ENCODE measurements around the gene KRT1.
"Not testable (repeated sequence)": the region's sequence is repeated elsewhere in the genome, so short reads cannot be mapped to it uniquely, and the experiment has no call there.

Gene KRT1

DNA sequence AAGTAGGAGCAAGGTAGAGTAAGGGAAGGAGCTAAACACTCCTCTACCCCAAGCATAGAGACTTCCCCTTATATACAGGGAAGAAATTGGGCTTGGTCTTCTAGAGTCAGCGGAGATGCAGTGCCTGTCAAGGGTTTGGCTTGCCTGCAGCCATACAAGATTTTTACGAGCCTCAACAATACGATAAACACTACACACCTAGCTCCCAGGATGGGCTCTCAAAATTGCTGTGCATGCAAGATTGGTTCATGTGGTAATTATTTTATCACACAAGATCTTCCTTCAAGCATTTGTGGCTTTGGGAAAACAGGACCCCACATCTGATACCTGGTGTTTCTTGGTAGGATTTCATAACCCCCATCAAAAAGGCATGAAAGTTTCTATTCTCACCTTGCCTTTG is at the start of gene KRT1:
Gene KRT1, minus strand, starts transcription at position 45 of the 400 bp plus-strand sequence. CDS start 59 bp downstream, outside the sequence.
- DNase-seq (ENCODE audit: low spot score): no peak

GRCh38 chr12:52729147-52729546 is 48.9 kb upstream of the KRT1 start:
- DNase-seq (ENCODE audit: low spot score): no peak

DNA sequence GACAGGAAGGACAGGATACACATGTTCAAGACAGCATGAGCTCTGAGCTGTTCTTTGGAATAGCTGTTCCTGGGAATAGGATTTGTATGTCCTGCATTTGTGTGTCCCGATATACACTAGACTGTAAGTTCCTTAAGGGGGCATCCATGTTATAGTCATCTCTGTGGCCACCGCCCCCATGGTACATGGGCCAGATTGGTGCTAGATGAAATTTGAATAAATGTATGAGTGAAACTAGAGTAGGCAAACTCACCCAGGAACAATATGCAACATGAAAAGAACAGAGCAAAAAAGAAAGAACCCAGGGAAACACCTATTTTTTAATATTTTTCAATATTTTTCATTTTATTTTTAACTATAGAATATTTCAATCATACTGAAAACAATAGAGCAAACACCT is 48.2 kb upstream of the KRT1 start:
- no peak for DNase-seq (ENCODE audit: low spot score)

DNA sequence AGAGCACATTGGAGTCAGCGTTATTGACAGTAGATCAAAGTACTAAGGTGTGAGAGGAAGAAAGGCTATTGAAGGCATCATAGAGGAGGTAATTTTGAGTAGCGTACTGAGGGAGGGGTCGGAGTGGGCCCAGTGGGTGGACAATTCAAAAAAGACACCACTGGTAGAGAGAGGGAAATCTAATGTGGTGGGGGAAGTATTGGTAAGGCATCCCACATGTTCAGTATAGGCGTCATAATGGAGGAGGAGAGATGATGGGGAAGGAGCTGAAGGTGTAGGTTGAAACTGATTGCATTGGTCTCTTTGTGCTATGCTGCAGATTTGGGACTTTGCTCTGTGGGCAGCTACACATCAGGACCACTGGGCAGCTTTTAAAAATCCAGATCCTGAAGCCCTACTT is 46.8 kb upstream of the KRT1 start:
- DNase-seq (ENCODE audit: low spot score): no peak

DNA sequence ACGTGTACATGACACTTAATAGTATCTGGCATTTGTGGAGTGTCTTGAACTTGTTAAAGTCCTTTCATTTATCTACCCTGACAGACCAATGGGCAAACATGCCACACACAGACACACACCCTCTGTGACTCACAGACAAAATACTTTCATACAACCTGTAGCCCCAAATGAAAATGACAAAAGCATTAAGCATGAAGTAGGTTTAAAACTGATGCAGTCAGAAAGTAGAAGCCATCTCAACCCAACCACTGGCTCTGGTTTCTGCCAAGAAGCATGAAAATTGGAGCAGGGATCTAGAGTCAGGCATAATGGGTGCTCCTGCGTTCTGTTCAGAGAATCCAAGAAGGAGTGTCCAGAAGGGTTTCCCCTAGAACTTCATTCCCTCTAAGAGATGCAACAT is 46.2 kb upstream of the KRT1 start:
- DNase-seq (ENCODE audit: low spot score): no peak

- DNase-seq (ENCODE audit: low spot score): no peak
These were observed 44.2 kb upstream of the KRT1 start for GRCh38 chr12:52724384-52724783.

DNA sequence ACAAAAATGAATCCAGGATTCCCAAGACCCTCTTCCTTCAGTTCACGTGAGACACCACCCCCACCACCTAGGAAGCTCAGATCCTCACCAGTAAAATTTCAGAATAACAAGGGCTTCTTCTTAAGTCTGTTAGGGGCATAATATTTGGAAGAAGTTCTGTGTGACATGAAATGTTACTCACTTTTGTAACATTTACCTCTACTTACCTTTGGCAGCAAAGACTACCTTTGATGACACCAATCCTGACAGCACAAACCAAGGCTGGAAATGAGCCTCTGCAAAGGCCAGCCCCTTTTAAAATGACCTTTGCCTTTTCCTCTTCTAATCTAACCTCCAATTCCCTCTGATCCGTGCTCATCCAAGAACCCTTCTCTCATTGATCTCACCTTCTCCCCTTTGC is 42.5 kb upstream of the KRT1 start:
- DNase-seq (ENCODE audit: low spot score): no peak

DNA sequence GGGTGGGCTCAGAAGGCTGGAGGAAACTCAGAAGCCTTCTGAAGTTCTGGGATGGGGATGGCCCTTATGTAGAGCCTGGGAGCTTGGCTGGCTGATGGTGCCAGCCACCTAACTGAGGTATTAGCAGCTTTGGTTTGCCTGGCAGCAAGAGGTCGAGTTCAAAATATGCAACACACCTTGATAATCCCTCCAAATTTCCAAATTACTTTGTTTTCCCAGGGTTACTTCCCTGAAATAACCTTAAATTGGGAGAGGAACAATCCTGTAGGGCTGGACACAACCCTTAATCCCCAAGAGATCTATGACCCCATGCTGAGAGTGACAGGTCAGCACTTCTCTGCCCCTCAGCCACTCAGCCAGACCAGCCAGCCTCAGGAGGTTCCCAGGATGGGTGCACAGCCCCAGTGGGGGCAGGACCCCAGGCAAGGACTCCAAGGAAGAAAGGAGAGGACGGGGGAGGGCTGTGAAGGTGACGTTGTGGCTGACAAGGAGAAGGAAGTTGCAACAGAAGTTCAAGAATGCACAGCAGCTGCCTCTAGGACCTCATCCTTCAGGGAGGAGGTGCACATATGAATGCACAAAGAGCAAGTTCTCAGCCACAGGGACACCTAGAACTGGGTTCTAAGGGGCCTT is 41.7 kb upstream of the KRT1 start:
- DNase-seq (ENCODE audit: low spot score): no peak

DNA sequence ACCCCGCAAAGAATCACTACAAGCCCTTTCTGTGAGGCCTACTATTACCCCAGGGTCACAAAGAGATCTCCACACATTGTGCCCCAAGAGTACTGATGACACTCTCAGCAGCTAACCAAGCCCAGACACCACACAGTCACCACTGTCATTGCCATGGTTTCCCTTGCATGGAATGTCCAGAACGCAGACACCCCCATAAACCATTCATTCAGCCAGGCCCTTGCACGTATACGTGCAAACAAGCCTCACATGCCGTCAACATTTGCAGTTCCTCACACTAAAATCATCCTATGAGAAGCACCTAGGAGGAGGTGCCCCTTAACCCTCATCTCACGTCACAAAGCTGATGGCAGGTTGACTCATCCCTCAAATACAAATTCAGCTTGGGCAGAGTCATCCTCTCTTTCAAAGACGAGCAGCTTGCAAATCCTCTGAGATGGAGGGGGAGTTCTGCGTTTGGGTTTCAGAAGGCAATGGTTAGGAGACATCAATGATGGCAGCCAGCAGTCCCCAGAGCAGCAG is 40.2 kb upstream of the KRT1 start:
- DNase-seq (ENCODE audit: low spot score): no peak

GRCh38 chr12:52716061-52716460 is 35.9 kb upstream of the KRT1 start:
- no peak for DNase-seq (ENCODE audit: low spot score)

DNA sequence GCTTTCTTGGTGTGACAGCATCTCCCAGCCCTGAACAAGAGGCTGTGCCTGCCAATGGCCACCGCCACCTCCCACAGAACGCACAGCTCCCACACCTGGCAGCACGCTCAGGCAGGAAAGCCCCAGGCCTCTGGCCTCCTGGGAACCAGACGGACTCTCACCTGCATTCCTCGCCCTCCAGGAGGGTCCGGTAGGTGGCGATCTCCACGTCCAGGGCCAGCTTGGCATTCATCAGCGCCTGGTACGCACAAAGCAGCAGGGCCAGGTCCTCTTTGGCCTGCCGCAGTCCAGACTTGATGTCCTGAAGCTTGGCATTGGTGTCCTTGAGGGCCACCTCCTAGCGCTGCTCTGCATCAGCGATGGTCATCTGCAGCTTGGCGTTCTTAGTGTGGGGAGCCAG is 35.2 kb upstream of the KRT1 start:
- DNase-seq (ENCODE audit: low spot score): no peak

DNA sequence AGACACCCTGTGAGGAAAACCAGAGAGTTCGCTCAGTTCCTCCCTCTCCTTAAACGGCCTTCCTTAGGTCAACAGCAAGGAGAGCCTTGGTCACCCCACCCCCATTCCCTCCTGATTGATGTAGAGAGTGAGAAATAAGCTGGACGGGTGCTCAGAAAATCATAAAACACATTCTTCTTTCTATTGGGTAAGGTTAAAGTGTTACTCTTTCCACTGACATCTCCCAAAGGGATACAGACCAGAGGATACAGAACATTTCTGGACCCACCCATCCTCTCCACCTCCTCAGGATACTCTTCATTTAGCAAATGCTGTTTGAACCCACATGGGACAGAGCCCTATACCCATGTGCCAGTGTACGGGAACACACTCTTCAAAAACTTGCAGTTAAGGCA is 34.7 kb upstream of the KRT1 start:
- no peak for DNase-seq (ENCODE audit: low spot score)

DNA sequence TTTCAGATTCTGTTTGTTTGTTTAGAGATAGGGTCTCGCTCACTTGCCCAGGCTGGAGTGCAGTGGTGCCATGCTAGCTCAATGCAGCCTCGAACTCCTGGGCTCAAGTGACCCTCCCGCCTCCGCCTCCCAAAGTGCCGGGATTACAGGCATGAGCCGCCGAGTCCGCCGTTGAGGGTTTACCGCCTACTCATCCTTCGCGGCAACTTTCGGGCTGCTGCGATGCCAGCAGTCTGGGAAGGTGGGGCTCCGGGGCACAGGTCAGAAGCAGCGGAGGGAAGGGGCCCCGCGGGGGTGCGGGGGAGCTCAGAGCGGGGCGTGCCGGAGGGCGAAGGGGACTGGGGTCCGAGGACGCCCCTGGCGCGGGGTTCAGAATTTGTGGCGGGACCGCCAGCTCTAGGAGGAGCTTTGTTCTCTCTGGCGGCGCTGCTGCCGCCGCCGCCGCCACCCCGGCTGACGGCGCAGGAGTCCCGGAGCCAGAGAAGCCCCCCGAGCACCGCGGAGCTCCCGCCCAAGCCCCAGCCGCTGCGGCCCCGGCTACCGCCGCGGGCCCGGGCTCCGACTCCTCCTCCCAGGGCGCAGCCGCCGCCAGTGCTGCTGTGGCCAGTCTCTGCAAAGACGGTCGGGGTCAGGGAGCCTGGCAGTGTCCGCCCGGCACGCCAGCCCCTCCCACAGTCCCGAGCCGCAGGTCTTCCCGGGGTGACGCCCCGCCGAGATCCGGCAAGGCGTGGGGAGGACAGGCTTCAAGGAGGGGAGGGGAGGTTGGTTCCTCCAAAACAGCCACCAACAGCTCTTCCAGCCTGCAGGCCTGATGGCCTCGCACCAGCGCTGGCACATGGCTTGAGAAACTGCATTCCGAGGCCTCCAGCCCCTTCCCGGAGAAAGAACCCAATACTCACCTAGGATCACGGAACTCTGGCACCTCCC is 34.0 kb upstream of the KRT1 start:
- no peak for DNase-seq (ENCODE audit: low spot score)

DNA sequence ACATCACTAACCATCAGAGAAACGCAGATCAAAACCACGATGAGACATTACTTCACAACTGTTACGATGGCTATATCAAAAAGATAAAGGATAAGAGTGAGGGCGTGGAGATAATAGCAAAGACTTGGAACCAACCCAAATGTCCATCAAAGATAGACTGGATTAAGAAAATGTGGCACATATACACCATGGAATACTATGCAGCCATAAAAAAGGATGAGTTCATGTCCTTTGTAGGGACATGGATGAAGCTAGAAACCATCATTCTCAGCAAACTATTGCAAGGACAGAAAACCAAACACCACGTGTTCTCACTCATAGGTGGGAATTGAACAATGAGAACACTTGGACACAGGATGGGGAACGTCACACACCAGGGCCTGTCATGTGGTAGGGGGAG is 31.9 kb upstream of the KRT1 start:
- not testable (repeated sequence) for DNase-seq (ENCODE audit: low spot score)

- DNase-seq (ENCODE audit: low spot score): no peak
These were observed 30.5 kb upstream of the KRT1 start for GRCh38 chr12:52710730-52711129.

DNA sequence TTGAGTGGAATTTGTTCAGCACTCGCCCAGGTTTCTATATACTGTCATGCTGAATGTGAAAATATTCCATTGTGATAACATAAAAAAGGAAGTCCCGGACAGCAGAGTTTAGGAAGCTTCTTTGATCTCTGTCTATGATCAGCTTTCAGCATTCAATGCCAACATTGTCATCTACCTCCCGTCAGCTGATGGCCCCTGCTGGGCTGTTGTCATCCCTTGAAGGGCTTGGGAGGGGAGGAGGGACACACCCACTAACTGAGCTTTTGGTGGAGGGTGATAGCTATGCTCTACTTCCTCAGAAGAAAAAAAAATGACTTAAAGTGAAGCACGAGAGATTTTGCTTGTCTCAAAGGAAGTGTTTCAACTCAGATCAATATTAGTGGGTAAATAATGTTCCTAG is 27.8 kb upstream of the KRT1 start:
- no peak for DNase-seq (ENCODE audit: low spot score)

DNA sequence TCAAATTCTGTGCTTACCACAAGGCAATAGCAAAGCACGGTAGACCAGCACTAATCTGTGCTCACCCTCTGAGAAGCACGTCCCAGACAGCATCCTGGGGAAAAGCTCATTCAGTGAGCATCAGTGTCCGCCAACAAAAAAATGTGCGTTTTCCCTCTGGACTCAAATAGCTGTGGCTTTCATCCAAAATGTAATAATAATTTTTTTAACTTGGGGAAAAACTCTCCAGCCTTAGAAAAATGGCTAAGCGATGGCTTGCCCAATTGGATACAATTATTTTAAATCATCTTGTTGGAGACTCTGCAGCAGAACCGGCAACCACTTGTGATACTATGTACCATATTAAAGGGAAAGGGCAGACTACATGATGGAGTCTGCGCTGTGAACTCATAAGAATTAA is 24.3 kb upstream of the KRT1 start:
- no peak for DNase-seq (ENCODE audit: low spot score)

- DNase-seq (ENCODE audit: low spot score): no peak
These were observed 23.7 kb upstream of the KRT1 start for GRCh38 chr12:52703878-52704277.

- DNase-seq (ENCODE audit: low spot score): no peak
These were observed 23.2 kb upstream of the KRT1 start, which contains the start of gene KRT77 for GRCh38 chr12:52703424-52703823. Gene KRT77 (minus strand): TSS chr12:52703524. CDS start chr12:52703434, 90 bp downstream.

DNA sequence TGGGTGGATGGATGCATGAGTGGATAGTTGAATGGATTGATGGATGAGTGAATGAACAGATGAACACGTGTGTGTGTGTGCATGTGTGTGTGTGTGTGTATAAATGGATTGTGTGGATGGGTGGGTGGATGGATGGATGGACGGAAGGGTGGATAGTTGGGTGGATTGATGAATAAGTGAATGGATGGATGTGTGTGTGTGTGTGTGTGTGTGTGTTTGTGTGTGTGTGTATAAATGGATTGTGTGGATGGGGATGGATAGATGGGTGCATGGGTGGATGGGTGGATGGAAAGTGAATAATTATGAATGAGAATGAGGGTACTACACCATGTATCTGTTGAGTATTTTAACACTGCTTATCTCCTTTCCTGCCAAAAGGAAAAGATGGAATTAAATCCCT is 22.1 kb upstream of the KRT1 start:
- no peak for DNase-seq (ENCODE audit: low spot score)

- no peak for DNase-seq (ENCODE audit: low spot score)
These were observed 21.1 kb upstream of the KRT1 start for GRCh38 chr12:52701281-52701680.

GRCh38 chr12:52699960-52700359 is 19.8 kb upstream of the KRT1 start:
- DNase-seq (ENCODE audit: low spot score): no peak

DNA sequence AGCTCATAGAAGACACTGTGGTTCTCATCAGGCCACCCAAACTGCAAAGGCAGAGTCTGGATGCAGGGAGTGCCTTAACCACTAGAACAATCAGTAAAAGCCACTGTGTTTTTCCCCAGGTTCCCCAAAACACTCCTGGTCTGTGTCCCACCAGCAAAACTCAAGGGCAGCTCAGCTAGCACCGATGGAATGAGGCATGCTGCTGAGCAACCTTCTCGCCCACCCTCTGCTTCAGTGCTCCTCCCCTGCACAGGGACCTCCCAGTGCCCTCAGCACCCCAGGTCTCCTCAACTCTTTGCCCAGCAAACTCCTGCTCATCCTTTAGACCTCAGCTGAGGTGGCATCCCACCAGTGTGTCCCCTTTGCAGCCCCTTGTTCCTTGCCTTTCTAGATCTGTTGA is 19.2 kb upstream of the KRT1 start:
- no peak for DNase-seq (ENCODE audit: low spot score)

All from AG08395 (cell line).